Esophagus squamous epithelium (tissue), 5 donors: ENCODE results near the gene GIMAP5. TPM values are rescaled to one million over a fixed set of nuclear protein-coding genes. Genes with fewer than 3 reads are reported as not detected.

Experiments used
- DNase-seq: peaks from one replicate; lab custom pipeline; 2025; lab: John Stamatoyannopoulos, UW
- H3K27ac ChIP-seq, 4 donors: fragments of 200-600 bp; sonication (generic); one replicate each; pipeline ENCODE4 v1.5.1; 2016 to 2019; ENCODE audit warnings: mild to moderate bottlenecking in 1 of 4
- H3K27me3 ChIP-seq, 4 donors: fragments of 200-600 bp; sonication (generic); 1 replicate in 3 of 4; 2 replicates in 1 of 4; pipeline versions ENCODE4 v1.5.1 to v1.6.0; 2017 to 2021; ENCODE audit warnings: antibody characterized with exemption in 1 of 4
- H3K36me3 ChIP-seq, 3 donors: fragments of 200-600 bp; sonication (generic); one replicate each; pipeline ENCODE4 v1.5.1; 2016 to 2019
- H3K4me1 ChIP-seq, 3 donors: fragments of 200-600 bp; sonication (generic); one replicate each; pipeline ENCODE4 v1.5.1; 2017 to 2019
- H3K4me3 ChIP-seq, 4 donors: fragments of 200-600 bp; sonication (generic); 1 replicate in 3 of 4; 2 replicates in 1 of 4; pipeline ENCODE4 v1.5.1; 2016 to 2019; ENCODE audit warnings: mild to moderate bottlenecking in 2 of 4, moderate library complexity in 1 of 4
- H3K9me3 ChIP-seq, 3 donors: fragments of 200-600 bp; sonication (generic); one replicate each; pipeline ENCODE4 v1.5.1; 2016 to 2019
- POLR2A ChIP-seq, 4 donors: fragments of 450-650 bp; IDR thresholded peaks; one replicate each; pipeline ENCODE4 v1.6.1; 2017; ENCODE audit warnings: antibody characterized with exemption in 4 of 4, mild to moderate bottlenecking in 4 of 4, moderate library complexity in 3 of 4
- WGBS, 2 donors: methylation state at CpG; one replicate each; pipeline ENCODE4 v1.1.5; 2018; 5-methylcytosine and 5-hydroxymethylcytosine counted together
- intact Hi-C: fragments of 100-400 bp; cut with DNase I; formaldehyde crosslinking; loops from one replicate; pipeline ENCODE4 v1.15.0; 2022
- total RNA-seq, 4 donors: library from RNA; depleted of rRNA; stranded (reverse); fragments of >200 nt; gene quantifications; one replicate each; pipeline ENCODE4 v1.1.0, GENCODE V29; 2016
- TF ChIP-seq, protein P1 (sequence below), 6 experiments: fragments of 450-650 bp in 4 of 6; fragments of 200-600 bp in 2 of 6; sonication (generic) in 2 of 6; IDR thresholded peaks; one replicate each; pipeline ENCODE4 v1.5.1; 2016 to 2019; ENCODE audit warnings: antibody characterized with exemption in 6 of 6, mild to moderate bottlenecking in 4 of 6, moderate library complexity in 4 of 6
- donor health status: DM: yes; HTN: yes; CAD: no.

Gene GIMAP5
- total RNA-seq, result 10 to 100 TPM in 2 of 4 donors, 1 to 10 TPM in 1, under 1 TPM in 1; 0.15 to 29.4 (median 8.2) TPM

DNA sequence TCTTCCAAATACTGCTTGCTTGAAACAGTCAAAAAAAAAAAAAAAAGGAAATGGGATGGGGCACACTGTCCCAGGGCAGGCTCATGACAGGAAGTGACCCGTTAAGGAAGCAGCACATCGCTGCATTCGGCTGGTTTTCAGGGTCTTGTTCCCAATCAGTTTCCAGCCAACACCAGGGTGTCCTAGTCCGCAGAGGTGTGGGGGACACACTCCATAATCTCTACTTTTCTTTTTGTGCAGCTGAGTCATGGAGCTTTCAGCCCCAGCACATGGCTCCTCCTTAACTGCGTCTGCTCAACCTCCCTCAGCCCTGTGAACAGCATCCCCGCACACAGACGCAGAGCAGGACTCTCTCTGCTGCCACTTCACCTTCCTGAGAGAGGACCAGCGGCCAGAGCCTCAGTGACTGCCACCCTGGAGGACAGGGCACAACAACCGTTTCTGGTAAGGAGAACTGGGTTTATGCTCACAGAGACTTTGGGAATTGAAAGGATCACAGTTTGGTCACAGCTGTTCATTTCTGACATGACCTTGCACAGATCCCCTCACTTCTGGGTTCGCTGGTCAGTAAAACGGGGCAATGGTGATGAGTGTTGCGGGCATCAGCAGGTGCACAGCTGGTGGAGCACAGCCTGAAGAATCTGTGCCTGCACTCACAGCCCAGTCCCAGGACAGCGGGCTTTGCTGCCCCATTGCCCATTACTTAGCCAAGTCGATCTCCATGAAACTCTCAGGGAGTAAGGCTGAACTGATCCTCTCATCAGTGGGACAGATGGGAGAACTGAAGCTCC lies at the start of gene GIMAP5:
GIMAP5 (plus strand) TSS at position 154 of the 791 bp plus-strand sequence. CDS start 3,467 bp downstream, outside the sequence.
- Histone ChIP-seq H3K4me3 (peak within 1 kb of the TSS; percentile 29 to 68 (median 45)), H3K27me3 (no peaks in the 10 kb centered on the region), H3K36me3 (peaks cover 0 to 13% (median 0%) of the 10 kb centered on the region in 3 donors), H3K4me1 (peaks cover 0 to 16% (median 4%) of the 10 kb centered on the region in 3 donors), H3K9me3 (no peaks in the 10 kb centered on the region), H3K27ac (peak within 1 kb of the TSS; percentile 65 to 90 (median 74))
- intact Hi-C loops, result no loop called here
- 43 to 52% methylated on average over 10 to 14 of the region's 14 CpGs for WGBS, 2 donors
- TF ChIP-seq POLR2A (IDR thresholded peaks at IDR 0.05), result peak in 2 of 4 donors; percentile 21 to 58
- TF ChIP-seq, protein P1, sequence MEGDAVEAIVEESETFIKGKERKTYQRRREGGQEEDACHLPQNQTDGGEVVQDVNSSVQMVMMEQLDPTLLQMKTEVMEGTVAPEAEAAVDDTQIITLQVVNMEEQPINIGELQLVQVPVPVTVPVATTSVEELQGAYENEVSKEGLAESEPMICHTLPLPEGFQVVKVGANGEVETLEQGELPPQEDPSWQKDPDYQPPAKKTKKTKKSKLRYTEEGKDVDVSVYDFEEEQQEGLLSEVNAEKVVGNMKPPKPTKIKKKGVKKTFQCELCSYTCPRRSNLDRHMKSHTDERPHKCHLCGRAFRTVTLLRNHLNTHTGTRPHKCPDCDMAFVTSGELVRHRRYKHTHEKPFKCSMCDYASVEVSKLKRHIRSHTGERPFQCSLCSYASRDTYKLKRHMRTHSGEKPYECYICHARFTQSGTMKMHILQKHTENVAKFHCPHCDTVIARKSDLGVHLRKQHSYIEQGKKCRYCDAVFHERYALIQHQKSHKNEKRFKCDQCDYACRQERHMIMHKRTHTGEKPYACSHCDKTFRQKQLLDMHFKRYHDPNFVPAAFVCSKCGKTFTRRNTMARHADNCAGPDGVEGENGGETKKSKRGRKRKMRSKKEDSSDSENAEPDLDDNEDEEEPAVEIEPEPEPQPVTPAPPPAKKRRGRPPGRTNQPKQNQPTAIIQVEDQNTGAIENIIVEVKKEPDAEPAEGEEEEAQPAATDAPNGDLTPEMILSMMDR (IDR thresholded peaks at IDR 0.05), result no peak
- DNase-seq, result no peak

DNA sequence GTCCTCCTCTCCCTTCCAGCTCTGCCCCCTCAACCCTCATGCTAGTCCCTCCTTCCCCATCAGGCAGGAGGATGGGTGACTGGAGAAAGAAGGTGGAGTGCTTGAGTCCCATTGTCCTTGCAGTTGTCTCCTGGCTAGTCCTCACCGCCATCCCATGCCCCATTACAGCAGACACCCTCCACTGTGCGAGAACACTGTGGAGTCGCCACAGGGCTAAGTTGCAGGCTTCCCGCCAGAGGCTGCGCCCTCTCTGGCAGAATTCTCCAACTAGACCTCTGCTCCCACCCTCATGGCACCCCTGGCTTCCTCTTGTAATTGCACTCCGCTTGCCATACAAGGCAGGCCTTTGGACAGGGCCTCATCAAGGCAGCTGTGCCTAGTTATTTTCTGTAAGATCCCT lies 48.6 kb upstream of the GIMAP5 start:
- DNase-seq, result no peak
- Histone ChIP-seq H3K4me1 (peaks cover 0 to 19% (median 8%) of the 10 kb centered on the region in 3 donors), H3K4me3 (no peak overlapping the region), H3K36me3 (peaks cover 0 to 33% (median 0%) of the 10 kb centered on the region in 3 donors), H3K9me3 (no peaks in the 10 kb centered on the region), H3K27me3 (no peaks in the 10 kb centered on the region), H3K27ac (no peak overlapping the region)
- TF ChIP-seq POLR2A (IDR thresholded peaks at IDR 0.05), result no peak
- TF ChIP-seq, protein P1 (IDR thresholded peaks at IDR 0.05), result no peak
- 85 to 90% methylated on average over 4 to 6 of the region's 6 CpGs for WGBS, 2 donors
- intact Hi-C loops, result no loop called here

DNA sequence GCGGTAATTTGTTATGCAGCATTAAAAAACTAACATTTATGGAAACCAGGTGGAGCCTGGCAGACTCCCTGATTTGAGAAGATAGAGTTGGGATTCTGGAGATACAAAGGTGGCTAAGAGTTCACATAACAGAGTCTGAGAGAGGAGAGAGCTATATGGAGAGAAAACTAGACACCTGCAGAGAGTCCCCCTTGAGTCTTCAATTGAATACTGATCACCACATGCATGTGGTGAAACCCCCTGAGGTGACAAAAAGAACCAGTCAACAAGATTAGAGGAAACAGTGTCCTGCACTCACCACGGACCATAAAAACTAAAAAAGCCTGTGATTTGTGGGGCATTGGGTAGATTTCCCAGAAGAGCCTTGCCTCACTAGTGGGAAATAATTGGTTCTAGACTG lies 41.6 kb upstream of the GIMAP5 start:
- WGBS, 2 donors, result 64 to 78% methylated on average over 2 of the region's 2 CpGs
- Histone ChIP-seq H3K9me3 (peaks cover 0 to 23% (median 0%) of the 10 kb centered on the region in 3 donors), H3K4me1 (no peaks in the 10 kb centered on the region), H3K36me3 (peaks cover 0 to 18% (median 0%) of the 10 kb centered on the region in 3 donors), H3K27ac (no peak overlapping the region), H3K27me3 (no peaks in the 10 kb centered on the region), H3K4me3 (no peak overlapping the region)
- no peak for DNase-seq
- TF ChIP-seq POLR2A (IDR thresholded peaks at IDR 0.05), result no peak
- TF ChIP-seq, protein P1 (IDR thresholded peaks at IDR 0.05), result no peak
- intact Hi-C loops, result no loop called here

DNA sequence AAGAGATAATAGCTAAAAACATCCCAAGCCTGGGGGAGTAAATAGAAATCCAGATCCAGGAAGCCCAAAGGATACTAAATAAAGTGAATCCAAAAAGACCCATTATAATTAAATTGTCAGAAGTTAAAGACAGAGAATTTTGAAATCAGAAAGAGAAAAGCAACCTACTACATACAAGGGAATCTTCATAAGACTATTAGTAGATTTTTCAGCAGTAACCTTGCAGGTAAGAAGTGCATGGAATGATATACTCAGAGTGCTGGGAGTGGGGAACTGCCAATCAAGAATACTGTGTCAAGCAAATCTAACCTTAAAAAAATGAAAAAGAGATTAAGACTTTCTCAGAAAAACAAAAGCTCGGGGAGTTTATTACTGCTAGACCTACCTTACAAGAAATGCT lies 34.0 kb upstream of the GIMAP5 start:
- no peaks in the 10 kb centered on the region for H3K36me3 ChIP-seq
- WGBS, 2 donors, result 79 to 82% methylated on average over 1 of the region's 1 CpG
- no peaks in the 10 kb centered on the region for H3K4me1 ChIP-seq
- H3K27ac ChIP-seq, result no peak overlapping the region
- no peak for DNase-seq
- no peak overlapping the region for H3K4me3 ChIP-seq
- TF ChIP-seq, protein P1 (IDR thresholded peaks at IDR 0.05), result no peak
- no peak for TF ChIP-seq POLR2A (IDR thresholded peaks at IDR 0.05)
- intact Hi-C loops, result no loop called here
- no peaks in the 10 kb centered on the region for H3K27me3 ChIP-seq
- peaks cover 0 to 37% (median 22%) of the 10 kb centered on the region in 3 donors for H3K9me3 ChIP-seq

DNA sequence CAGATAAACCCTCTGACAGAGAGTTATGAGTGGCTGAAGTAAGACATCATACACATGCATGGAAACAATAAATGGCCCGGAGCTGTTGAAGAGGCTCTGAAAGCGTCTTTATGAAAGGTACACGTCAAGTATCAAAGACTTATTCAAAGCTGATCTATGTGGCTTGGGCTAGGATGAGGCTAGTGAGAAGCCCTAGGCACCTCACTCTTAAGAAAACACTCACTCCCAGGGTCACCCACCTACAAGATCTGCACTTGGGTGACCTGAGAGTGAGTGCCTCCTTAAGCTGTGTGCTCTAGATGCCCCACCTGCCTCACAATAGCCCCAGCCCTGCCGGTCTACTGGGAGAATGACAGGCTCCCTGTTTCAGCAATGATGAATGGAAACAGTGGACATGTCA lies 21.9 kb upstream of the GIMAP5 start:
- Histone ChIP-seq H3K27ac (peak overlapping the region in 3 of 4 donors; percentile 68 to 85 (median 76)), H3K4me3 (peak overlapping the region in 1 of 4 donors; percentile 62), H3K36me3 (peaks cover 0 to 10% (median 0%) of the 10 kb centered on the region in 3 donors), H3K4me1 (peaks cover 0 to 20% (median 0%) of the 10 kb centered on the region in 3 donors), H3K27me3 (no peaks in the 10 kb centered on the region), H3K9me3 (peaks cover 0 to 4% (median 0%) of the 10 kb centered on the region in 3 donors)
- intact Hi-C loops, result no loop called here
- no peak for DNase-seq
- TF ChIP-seq, protein P1 (IDR thresholded peaks at IDR 0.05), result no peak
- TF ChIP-seq POLR2A (IDR thresholded peaks at IDR 0.05), result no peak
- WGBS, 2 donors, result 69 to 80% methylated on average over 3 to 4 of the region's 4 CpGs
